Right ventricle myocardium inferior (tissue), 1 donor: ENCODE measurements around the gene CLIP4. TPM values are rescaled to one million over a fixed set of nuclear protein-coding genes. Genes with fewer than 3 reads are reported as not detected.

Source experiments
- ATAC-seq: fragments of 200-7000 bp; cut with Tn5 transposase; one replicate; pipeline ENCODE4 v1.9.1; 2020; ENCODE audit warnings: mild to moderate bottlenecking, moderate library complexity
- DNase-seq: peaks from one replicate; pipeline ENCODE4 v3.0.0; 2021; ENCODE audit errors: missing footprints
- intact Hi-C: fragments of 100-400 bp; cut with DNase I; formaldehyde crosslinking; loops from one replicate; pipeline ENCODE4 v1.11.0; 2022
- total RNA-seq: library from RNA; stranded (reverse); fragmentation: NEBNext Ultra II Directional; extraction: Animal tissue kit (Norgen Biotek cat#: 25700); gene quantifications from one replicate; pipeline ENCODE4 v1.2.1, GENCODE V29; 2021
- donor health status: DM: no; HTN: yes; CAD: no; lungs with severe emphysema.

Gene CLIP4
- total RNA-seq, 1 donor from 2014 or later = 26.2 TPM

DNA sequence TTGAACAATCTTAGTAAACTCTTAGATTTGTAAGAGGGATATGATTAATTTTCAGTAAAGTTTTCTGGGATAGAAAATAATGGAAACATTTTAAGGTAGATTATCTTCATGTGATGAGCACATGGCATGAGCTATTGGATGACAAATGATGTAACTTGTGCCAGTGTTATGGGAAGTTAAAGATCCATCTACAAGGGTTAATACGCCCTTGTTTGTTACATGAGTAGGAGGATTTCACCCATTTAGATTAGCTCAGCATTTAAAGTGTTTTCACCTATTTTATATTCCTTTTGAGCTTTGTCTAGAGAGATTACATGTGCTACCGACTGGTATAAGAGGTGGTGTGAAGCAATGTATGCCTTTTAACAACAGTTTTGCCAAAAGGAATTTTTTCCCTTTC lies 5.6 kb downstream of the CLIP4 start:
- no peak for DNase-seq
- intact Hi-C loops = no loop called here
- ATAC-seq = no peak

DNA sequence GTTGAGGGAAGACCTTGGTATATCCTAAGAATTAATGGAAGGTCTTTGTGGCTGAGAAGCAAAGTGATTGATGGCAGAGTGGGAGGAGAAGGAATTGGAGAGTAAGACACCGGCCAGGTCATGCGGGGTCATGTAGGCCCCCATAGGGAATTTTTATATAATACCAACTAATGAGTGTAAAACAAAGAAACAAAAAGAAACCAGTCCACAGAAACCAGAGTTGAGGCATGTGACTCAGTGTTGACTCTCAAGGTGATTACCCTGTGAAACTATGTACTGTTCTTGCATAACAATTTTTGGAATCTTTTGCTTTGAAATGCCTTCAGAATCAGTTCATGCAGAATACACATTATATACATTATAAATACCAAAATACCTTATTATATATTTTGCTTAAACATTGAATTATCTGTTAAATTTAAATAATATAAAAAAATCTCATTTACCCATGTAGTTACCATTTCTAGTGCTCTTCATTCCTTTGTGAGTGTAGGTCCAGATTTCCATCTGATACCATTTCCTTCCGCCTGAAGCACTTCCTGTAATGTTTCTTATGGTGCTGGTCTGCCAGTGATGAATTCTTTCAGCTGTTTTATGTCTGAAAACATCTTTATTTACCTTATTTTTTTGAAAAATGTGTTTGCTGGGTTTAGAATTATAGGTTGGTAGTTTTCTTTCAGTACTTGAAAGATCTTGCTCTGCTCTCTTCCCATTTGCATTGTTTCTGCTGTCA lies 8.6 kb downstream of the CLIP4 start:
- intact Hi-C loops = no loop called here
- ATAC-seq (no peak), DNase-seq (no peak)

DNA sequence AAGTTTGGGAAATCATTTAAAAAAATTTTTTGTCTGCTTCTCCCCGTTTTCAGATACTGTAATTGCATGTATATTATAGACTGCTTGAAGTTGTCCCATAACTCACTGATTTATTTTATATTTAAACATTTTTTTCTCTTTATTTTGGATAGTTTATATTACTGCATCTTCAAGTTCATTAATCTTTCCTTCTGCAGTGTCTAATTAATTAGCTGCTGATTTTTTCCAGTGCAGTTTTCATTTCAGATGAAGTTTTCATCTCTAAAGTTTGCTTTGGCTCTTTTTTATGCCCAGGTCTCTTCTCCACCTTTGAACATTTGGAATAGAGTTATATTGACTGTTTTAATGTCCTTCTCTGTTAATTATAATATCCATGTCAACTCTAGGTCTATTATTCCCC lies 9.3 kb downstream of the CLIP4 start:
- ATAC-seq (no peak), DNase-seq (no peak)
- intact Hi-C loops = no loop called here

DNA sequence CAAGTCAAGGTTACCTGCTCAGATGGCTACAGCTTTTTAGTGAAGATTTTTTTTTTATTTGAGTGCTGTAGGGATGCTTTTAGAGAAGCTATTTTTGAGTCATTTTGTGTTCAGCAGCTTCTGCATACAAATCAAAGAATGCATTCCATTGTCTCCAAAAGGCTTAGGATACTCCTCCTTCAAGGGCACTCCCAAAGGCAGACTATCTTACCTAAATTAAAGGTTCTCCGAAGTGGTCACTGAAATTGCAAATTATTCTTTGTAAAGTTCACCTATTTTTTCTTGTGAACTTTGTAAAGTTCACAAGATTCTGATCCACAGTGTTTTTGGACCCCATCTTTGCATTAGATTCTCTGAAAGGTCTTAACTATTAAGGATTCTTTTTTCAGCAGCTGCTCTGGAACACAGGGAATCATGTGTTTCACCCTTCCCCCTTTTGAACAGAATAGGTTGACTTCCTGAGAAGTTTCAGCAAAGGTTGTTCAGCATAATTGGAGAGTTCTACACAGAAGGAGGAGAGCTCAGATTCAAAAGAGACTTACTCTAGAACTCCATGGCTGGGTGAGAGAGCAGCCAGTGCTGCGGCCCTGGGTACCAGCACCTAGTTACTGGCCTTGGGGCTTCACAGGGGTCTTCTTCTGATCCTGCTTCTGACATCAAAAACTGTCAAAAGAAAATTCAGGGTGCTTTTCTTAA lies 14.5 kb downstream of the CLIP4 start:
- intact Hi-C loops = no loop called here
- ATAC-seq = no peak
- no peak for DNase-seq

DNA sequence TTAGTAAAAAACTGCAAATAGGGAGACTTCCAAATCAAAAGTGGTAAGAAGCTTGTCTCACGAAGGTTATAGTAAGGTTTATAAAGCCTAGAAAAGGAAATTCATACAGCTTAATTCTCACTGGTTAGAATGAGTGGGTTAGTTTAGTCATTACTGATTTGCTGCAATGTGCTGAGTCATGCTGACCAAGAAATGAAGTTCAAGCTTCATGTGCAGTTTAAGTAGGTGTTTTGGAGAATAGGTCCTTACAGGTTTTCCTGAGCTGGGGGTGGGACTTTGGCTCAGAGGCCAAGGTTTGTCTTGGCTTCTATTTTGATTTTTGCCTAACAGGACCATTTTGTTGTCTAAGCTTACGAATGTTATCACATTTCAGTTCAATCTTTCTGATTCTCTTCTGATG lies 15.1 kb downstream of the CLIP4 start:
- intact Hi-C loops = no loop called here
- no peak for ATAC-seq
- DNase-seq = no peak

DNA sequence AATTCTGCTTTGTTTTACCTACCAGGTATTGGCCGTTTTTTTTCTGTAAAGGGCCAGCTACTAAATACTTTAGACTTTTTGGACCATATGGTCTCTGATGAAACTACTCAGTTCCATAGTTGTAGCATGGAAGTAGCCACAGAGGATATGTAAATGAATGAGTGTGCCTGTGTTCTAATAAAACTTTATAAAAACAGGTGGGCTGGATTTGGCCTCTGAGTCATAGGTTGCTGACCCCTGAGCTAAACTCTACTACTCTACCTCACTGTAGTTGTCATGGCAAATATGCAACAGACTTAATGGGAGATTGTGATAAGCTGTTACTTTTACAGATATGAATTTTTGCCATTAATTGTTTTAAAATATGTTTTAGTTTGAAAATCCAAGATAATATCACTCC lies 19.7 kb downstream of the CLIP4 start:
- DNase-seq (no peak), ATAC-seq (no peak)
- intact Hi-C loops = no loop called here

DNA sequence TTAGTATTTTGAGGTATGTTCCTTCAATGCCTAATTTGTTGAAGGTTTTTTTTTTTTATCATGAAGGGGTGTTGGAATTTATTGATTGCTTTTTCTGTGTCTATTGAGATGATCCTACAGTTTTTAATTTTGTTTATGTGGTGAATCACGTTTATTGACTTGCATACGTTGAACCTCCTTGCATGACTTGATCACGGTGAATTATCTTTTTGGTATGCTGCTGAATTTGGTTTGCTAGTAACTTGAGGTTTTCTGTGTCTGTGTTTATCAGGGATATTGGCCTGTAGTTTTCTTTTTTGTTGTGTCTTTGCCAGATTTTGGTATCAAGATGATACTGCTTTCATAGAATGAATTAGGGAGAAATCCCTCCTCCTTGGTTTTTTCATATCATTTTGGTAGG lies 23.9 kb downstream of the CLIP4 start:
- DNase-seq (no peak), ATAC-seq (no peak)
- intact Hi-C loops = no loop called here

DNA sequence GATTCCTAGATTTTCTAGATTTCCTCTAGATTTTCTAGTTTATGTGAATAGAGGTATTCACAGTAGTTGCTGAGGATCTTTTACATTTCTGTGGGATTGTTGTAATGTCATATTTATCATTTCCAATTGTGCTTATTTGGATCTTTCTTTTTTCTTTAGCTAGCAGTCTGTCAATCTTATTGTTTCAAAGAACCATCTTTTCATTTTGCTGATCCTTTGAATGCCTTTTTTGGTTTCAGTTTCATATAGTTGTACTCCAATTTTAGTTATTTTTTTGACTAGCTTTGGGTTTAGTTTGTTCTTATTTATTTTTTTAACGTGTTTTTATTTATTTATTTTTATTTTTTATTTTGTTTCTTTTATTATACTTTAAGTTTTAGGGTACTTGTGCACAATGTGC lies 24.5 kb downstream of the CLIP4 start:
- intact Hi-C loops = no loop called here
- ATAC-seq (no peak), DNase-seq (no peak)

DNA sequence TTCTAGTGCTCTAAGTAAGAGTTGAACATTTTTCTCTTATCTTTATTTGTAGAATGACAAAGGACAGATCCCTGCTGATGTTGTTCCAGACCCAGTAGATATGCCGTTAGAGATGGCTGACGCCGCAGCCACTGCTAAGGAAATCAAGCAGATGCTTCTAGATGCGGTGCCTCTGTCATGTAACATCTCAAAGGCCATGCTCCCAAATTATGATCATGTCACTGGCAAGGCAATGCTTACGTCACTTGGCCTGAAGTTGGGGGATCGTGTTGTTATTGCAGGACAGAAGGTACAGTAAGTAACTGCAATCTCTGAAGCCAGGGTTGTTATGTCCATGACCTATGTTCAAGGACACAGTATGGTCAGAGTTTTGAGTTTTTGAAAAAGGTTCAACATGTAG lies 28.4 kb downstream of the CLIP4 start:
- DNase-seq (no peak), ATAC-seq (no peak)
- intact Hi-C loops = no loop called here

DNA sequence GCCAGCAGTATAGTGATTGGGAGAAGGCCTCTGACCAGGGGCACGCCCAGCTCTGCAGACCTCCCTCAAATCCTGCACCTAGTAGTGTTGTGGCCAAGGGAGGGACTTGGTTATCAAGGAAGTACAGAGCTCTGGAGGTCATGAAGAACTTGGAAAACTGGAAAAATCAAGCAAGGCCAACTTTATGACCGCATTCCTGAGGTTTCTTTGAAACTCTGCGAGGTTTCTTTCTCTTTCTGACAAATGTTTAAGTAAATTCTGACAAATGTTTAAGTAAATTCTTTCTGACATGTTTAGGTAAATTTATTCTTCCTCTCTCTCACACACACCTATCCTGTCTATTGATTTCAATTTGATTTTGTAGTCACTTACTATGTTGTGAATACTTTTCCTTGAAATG lies 31.0 kb downstream of the CLIP4 start:
- no peak for ATAC-seq
- intact Hi-C loops = no loop called here

DNA sequence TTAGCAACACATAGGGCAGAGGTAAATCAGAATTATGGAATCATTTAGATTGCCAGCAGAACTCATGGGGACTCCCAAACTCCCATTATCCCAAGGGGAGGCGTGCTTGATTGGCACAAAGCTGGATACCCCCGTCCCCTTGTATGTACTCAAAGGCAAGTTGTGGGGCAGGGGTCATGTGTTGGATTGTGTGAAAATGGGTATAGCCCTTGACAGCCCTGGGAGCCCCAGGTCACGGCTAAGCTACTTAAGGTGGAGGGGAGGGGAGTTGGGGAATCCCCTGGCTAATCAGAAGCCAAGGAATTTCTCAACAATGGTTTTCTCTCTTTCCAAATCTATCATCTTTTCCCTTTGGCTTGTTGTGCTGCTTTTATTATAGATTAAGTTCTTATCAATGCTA lies 32.7 kb downstream of the CLIP4 start:
- no peak for ATAC-seq
- intact Hi-C loops = no loop called here
- DNase-seq = no peak

More for the DNA sequence above, 31.0 kb downstream of the CLIP4 start:
- no peak for DNase-seq

DNA sequence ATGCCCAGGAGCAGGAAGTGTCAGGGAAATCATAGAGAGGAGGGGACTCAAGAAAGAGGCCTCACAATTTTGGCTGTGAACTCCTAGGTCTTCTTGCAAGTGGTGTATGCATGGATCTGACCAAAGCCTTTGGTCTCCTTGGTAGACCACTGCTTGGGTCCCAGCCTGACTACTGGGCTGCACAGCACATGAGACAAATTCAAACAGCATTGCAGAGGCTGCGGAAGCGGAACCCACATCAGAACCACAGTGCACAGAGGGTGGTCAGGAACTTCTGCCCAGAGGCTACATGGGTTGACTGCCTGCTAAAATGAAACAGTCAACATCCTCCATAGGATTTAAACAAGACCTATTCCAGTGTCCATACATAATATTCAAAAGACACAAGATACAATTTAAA lies 39.4 kb downstream of the CLIP4 start:
- no peak for ATAC-seq

DNA sequence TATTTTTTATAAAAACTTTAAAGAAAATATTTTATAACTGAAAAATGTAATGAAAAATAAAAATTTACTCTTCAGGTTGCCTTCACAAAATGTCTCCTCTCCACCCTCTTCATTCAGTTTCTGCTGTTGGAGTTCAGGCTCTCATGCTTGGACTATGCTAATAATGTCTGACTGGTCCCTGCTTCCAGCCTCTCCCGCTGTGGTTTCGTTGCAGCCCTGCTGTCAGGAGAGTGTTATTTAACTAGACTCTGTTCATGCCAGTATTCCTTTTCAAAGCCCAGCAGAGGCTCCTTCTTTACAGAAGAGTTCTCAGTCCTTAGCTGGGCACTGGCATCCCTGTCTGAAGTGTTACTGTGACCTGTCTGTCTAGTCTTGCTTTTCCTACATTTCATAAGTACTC lies 40.4 kb downstream of the CLIP4 start:
- no peak for ATAC-seq
- no peak for DNase-seq
- intact Hi-C loops = no loop called here

More for the DNA sequence above, 39.4 kb downstream of the CLIP4 start:
- no peak for DNase-seq
- intact Hi-C loops = no loop called here

DNA sequence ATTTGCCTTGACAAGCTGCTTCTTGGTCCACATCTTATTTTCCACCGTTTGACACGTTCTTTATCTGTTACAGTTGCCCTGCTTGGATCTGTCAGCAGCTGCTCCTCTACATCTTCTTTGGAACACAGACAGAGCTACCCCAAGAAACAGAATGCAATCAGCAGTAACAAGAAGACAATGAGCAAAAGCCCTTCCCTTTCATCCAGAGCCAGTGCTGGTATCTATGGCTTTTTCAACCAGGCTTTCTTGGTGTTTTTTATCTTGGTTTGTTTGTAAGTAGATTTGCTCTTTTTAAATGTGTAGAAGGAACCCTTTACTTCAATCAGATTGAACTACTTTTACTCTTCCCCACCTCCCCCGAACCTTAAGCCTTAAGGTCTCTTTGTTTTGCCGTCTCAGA lies 41.9 kb downstream of the CLIP4 start:
- ATAC-seq (no peak), DNase-seq (no peak)
- intact Hi-C loops = no loop called here

DNA sequence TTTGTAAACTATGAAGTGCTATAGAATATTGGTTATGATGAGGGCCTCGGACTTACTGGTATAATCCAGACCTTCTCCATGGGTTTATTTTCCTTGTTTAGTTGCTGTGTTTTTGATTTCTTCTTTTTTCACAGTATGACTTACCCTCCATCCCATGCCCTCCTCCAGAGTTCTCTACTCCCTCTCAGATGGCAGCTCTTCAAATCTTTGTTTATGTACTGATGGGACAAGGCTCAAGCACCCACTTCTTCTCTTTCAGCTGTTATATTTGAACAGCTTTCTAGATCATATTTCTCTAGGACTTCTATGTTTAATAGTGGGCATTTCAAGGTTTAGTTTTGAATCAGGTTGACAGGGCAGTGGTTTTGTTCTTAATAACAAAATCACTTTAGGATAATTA lies 43.9 kb downstream of the CLIP4 start:
- no peak for DNase-seq
- intact Hi-C loops = no loop called here
- no peak for ATAC-seq

DNA sequence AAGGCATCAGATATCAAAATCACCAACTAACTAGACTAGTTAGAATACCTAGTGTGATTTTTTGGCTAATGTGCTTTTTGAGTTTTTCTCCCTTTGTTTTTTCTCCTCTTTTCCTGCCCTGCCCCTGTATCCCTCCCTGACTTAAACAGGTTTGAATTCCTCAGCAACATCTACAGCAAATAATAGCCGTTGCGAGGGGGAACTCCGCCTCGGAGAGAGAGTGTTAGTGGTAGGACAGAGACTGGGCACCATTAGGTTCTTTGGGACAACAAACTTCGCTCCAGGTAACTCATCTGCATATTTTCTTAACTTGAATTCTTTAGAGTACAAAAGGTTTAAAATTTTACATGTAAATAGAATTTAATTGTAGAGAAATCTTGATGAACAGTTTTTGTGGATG lies 45.0 kb downstream of the CLIP4 start:
- DNase-seq (no peak), ATAC-seq (no peak)
- intact Hi-C loops = no loop called here

DNA sequence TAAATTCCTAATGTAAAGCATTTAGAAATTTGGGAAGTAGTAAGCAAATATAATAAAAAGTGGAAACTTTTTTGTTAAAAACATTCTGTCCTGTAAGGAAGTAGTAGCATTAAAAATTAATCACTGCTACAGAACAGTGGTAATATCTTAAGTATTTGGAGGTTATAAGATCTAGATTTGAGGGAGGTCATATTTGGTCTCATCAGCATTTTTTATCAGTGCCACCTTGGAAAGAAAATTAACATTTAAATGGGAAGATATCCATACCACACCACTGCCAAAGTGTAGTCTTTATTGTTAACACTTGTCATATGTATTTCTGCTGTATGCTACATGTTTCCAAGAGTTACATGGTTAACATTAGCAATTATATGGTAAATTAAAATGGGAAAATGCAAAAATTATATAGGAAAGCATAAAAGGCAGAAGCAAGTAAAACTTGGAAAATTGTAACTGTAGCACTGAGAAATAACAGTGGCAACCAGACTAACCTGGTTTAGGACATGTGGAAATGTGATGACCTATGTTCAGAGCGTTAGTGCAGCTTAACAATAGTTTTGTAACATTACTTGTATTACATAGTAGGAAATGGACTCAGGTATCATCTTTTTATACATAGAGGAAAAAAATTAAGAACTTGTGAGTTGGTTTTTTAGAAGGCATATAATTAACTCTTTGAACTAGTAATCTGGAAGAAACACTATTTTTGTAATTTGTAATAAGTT lies 47.2 kb downstream of the CLIP4 start:
- intact Hi-C loops = no loop called here
- ATAC-seq = no peak
- DNase-seq = no peak

DNA sequence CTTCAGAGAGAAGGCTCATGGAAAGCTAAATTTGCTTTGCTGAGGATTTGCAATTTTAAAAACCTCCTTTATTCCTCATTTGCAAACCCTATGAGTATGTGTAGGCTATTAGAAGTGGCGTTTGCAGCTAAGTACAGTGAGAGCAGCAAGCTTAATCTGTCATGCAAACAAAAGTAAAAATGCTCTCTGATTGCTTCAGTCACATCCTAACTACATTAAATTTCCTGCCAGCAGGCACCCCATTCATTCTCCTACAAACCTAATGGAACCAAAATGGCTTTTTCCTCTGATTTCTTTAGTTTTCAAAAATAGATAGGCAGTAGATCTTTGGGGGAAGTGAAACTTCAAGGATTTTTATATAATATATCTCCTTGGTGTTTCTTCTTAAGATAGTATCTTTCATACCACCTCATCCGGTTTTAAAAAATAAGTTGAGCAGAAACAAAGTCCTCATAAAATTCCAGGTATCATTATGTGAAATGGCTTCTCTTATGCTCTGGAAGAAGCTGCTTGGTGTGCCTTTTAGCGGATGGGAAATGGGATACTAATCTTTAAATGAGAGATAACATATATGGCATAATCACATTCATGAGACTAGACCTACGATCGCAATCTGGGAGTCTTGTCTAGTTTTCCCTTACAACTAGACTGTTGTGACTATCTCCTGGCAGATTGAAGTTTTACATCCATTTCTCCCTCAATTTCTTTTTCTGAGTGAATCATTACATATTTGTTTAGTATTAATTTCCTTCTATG lies 49.1 kb downstream of the CLIP4 start:
- ATAC-seq = no peak
- DNase-seq = no peak
- intact Hi-C loops = no loop called here
